Astrocyte of the cerebellum (primary cell): ENCODE data around the gene INSIG1.

ENCODE experiments used
- DNase-seq: peaks from one replicate; pipeline ENCODE4 v3.0.0-alpha.2; 2011; ENCODE audit warnings: low read depth
- H3K4me3 ChIP-seq: 2 replicates; pipeline ENCODE4 v1.5.1; 2011; ENCODE audit warnings: mild to moderate bottlenecking, low read depth, low read length, moderate library complexity
- CTCF ChIP-seq: IDR thresholded peaks from 2 replicates; pipeline ENCODE4 v1.5.1; 2012; ENCODE audit warnings: low read length, low read depth, moderate library complexity, mild to moderate bottlenecking; ENCODE audit errors: missing control alignments
- in situ Hi-C: cut with HindIII; loops from 2 replicates; pipeline ENCODE4 v1.10.0; 2017; ENCODE audit warnings: low sequenced_read_pairs

The INSIG1 gene

GRCh38 chr7:155268921-155269650 lies 28.6 kb upstream of the INSIG1 start:
- TF ChIP-seq CTCF = no peak
- no peak for DNase-seq
- no peak overlapping the region for H3K4me3 ChIP-seq
- in situ Hi-C loops = no loop called here

GRCh38 chr7:155269766-155270585 lies 27.7 kb upstream of the INSIG1 start:
- no peak for DNase-seq
- in situ Hi-C loops = no loop called here

GRCh38 chr7:155270861-155271260 lies 26.8 kb upstream of the INSIG1 start:
- no peak for TF ChIP-seq CTCF
- in situ Hi-C loops = no loop called here
- no peak overlapping the region for H3K4me3 ChIP-seq
- DNase-seq = no peak

More at GRCh38 chr7:155269766-155270585, 27.7 kb upstream of the INSIG1 start:
- TF ChIP-seq CTCF = no peak
- no peak overlapping the region for H3K4me3 ChIP-seq

- no peak for TF ChIP-seq CTCF
- in situ Hi-C loops = no loop called here
- DNase-seq = no peak
- H3K4me3 ChIP-seq = no peak overlapping the region
Measured at GRCh38 chr7:155274633-155275355, 22.9 kb upstream of the INSIG1 start.

- no peak overlapping the region for H3K4me3 ChIP-seq
- DNase-seq = no peak
- no peak for TF ChIP-seq CTCF
- in situ Hi-C loops = no loop called here
Measured at GRCh38 chr7:155276042-155276799, 21.5 kb upstream of the INSIG1 start.
